Brain microvascular endothelial cell (primary cell): ENCODE results near the gene MYO10.

Source experiments
- DNase-seq: peaks from one replicate; pipeline ENCODE4 v3.0.0-alpha.2; 2020
- H3K27ac ChIP-seq: fragments of 250-450 bp; sonication (Bioruptor Pico); 2 replicates; pipeline ENCODE4 v1.5.1; 2020; ENCODE audit warnings: mild to moderate bottlenecking, moderate library complexity
- H3K27me3 ChIP-seq: fragments of 250-450 bp; sonication (Bioruptor Pico); replicated peaks from 2 replicates; pipeline ENCODE4 v1.5.1; 2020; ENCODE audit warnings: mild to moderate bottlenecking
- H3K36me3 ChIP-seq: fragments of 250-450 bp; sonication (Bioruptor Pico); replicated peaks from 2 replicates; pipeline ENCODE4 v1.5.1; 2020; ENCODE audit warnings: mild to moderate bottlenecking
- H3K4me3 ChIP-seq: 2 replicates; pipeline ENCODE4 v1.5.1; 2011; ENCODE audit warnings: low read depth, mild to moderate bottlenecking, control low read depth, low read length, moderate library complexity
- in situ Hi-C: cut with HindIII; loops from 2 replicates; pipeline ENCODE4 v1.10.0; 2017; ENCODE audit warnings: low sequenced_read_pairs, low pct_ligation_motif_present
- TF ChIP-seq, protein P1 (sequence below): IDR thresholded peaks from 2 replicates; pipeline ENCODE4 v1.5.1; 2011; ENCODE audit warnings: low read depth, mild to moderate bottlenecking, moderate library complexity, low read length, control low read depth, inconsistent platforms; ENCODE audit errors: missing control alignments

Gene MYO10

DNA sequence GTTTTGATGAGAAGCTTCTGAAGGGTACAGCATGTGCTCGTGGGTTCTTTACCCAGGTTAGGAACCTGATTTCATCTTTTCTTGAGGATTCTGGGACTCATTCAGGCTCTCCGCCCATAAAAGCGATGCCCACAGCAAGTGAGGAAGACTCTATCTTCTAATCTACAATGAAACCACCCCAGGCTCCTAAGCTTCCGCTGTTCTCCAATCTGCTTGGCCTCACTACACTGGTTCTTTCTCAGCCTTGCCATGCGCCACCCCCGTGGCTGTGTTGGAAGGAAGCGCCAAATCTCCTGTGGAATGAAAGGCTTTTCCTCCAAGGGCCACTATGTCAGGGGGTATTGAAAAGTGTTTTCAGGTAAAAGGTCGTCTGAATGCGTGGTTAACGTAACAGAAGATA lies 135.6 kb downstream of the MYO10 start:
- DNase-seq = no peak
- Histone ChIP-seq H3K27ac (no peak overlapping the region), H3K27me3 (no peaks in the 10 kb centered on the region), H3K36me3 (no peaks in the 10 kb centered on the region), H3K4me3 (no peak overlapping the region)
- TF ChIP-seq, protein P1, sequence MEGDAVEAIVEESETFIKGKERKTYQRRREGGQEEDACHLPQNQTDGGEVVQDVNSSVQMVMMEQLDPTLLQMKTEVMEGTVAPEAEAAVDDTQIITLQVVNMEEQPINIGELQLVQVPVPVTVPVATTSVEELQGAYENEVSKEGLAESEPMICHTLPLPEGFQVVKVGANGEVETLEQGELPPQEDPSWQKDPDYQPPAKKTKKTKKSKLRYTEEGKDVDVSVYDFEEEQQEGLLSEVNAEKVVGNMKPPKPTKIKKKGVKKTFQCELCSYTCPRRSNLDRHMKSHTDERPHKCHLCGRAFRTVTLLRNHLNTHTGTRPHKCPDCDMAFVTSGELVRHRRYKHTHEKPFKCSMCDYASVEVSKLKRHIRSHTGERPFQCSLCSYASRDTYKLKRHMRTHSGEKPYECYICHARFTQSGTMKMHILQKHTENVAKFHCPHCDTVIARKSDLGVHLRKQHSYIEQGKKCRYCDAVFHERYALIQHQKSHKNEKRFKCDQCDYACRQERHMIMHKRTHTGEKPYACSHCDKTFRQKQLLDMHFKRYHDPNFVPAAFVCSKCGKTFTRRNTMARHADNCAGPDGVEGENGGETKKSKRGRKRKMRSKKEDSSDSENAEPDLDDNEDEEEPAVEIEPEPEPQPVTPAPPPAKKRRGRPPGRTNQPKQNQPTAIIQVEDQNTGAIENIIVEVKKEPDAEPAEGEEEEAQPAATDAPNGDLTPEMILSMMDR = no peak
- in situ Hi-C loops = no loop called here

DNA sequence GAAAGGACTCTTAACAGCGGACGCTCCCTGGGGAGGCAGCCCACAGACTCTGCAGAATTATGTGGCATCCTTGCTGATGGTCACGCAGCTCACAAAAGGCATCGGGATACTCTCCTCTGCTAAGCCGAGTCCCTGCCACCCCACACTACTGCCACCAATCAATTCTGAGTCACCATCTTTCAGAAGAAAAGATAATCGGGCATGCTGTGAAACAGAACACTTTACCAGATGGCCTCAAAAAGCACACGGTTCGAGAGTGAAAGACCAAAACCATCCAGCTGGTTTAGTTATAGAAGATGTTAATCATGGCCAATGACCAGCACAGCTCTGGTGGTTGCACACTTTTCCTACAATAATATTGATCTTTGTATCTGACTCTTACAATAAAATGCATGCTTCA lies 136.3 kb downstream of the MYO10 start:
- H3K27me3 ChIP-seq = no peaks in the 10 kb centered on the region
- H3K27ac ChIP-seq = no peak overlapping the region
- TF ChIP-seq, protein P1 = no peak
- H3K36me3 ChIP-seq = no peaks in the 10 kb centered on the region
- DNase-seq = no peak
- no peak overlapping the region for H3K4me3 ChIP-seq
- in situ Hi-C loops = loop anchor here (25.0 kb wide), 1 partner anchor 388 kb away; no protein-coding TSS in a partner anchor

DNA sequence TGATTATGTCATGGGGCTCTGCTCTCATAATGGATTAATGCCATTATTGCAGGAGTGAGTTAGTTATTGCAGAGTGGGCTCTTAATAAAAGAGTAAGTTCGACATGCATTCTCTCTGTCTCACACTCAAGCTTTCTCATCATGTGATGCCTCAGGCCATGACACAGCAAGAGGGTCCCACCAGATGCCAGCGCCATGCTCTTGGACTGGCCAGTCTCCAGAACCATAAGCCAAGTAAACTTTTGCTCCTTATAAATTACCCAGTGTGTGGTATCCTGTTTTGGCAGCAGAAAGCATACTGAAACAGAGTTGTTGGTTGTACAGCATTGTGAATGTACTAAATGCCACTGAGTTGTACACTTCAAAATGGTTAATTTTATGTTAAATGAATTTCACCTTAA lies 138.1 kb downstream of the MYO10 start:
- H3K36me3 ChIP-seq = peaks cover 4% of the 10 kb centered on the region
- DNase-seq = no peak
- H3K27ac ChIP-seq = no peak overlapping the region
- no peak overlapping the region for H3K4me3 ChIP-seq
- TF ChIP-seq, protein P1 = no peak
- in situ Hi-C loops = loop anchor here (25.0 kb wide), 1 partner anchor 389 kb away; no protein-coding TSS in a partner anchor
- no peaks in the 10 kb centered on the region for H3K27me3 ChIP-seq

DNA sequence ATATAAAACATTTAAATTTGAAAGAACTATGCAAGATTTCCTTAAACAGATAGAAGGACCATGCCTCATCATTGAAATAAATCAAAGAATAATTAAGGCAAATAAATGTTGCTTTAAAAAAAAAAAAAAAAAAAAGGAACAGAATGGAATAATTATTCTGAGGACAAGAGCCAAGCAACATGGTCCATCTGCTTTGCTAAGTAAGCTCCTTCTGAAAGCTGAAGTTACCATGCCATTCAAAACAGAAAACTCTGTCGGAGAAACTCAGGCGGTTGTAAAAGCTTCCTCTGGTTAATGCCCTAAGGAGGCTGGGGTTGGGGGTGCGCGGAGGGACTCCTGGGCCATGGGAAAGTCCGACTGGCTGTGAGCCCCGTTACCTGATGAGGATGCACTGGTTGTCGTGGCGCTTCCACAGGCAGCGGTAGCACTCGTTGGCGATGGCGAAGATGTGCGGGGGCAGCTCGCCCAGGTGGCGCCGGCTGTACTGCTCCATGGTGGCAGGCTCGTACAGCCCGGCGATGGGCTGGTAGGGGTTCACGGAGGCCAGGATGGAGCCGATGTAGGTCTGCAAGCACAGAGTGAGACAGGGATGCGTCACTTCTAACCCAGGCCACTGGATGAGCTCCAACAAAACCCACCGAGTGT lies 141.7 kb downstream of the MYO10 start:
- Histone ChIP-seq H3K36me3 (peaks cover 8% of the 10 kb centered on the region), H3K4me3 (no peak overlapping the region), H3K27ac (no peak overlapping the region), H3K27me3 (no peaks in the 10 kb centered on the region)
- in situ Hi-C loops = loop anchor here (25.0 kb wide), 1 partner anchor 393 kb away; no protein-coding TSS in a partner anchor
- TF ChIP-seq, protein P1 = no peak
- no peak for DNase-seq

DNA sequence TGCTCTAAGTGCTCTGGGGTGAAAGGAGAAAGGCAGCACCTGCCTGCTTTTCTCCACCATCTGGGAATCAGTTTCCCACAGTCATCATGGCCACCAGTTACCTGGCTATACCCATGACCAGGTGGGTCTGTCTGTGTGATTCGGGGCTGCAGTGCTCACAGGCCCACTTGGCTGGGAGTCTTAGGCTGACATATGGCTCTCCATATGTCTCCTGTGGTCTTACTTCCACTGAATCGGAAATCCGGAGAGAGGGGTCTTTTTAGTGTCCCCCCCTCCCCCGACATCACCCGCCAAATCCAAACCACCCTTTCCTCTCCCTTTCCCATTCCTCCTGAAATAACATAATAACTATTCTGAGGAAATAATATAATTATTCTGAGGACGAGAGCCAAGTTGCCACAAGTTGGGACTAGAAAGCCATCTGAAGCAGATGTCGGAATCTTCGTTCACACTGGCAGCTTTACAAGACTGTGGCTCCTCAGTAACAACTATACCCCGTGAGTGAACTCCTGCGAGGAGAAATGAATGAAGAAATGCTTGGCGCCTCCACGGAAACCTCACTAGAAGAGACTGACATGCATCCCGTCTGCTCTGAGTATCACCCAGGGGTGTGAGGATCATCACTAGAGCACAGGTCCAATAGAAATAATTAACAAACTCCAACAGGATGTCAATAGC lies 143.4 kb downstream of the MYO10 start:
- Histone ChIP-seq H3K27me3 (no peaks in the 10 kb centered on the region), H3K27ac (no peak overlapping the region), H3K4me3 (no peak overlapping the region), H3K36me3 (peaks cover 11% of the 10 kb centered on the region)
- no peak for DNase-seq
- TF ChIP-seq, protein P1 = no peak
- in situ Hi-C loops = loop anchor here (25.0 kb wide), 1 partner anchor 395 kb away; no protein-coding TSS in a partner anchor
